Measurements from ENCODE around the gene PEPD.

The PEPD gene

GRCh38 chr19:33397536-33398360 is 123.8 kb downstream of the PEPD start:
- H2BK5ac ChIP-seq (ENCODE audit: low read depth, low read length, poor library complexity, severe bottlenecking): no peak overlapping the region
- H4K8ac ChIP-seq (ENCODE audit: low read length): no peak overlapping the region
- no peaks in the 10 kb centered on the region for H3K9me3 ChIP-seq (ENCODE audit: control insufficient read depth, low read length)
- H3K79me1 ChIP-seq (replicated peaks; ENCODE audit: low read length, poor library complexity, severe bottlenecking): no peaks in the 10 kb centered on the region
- H2AFZ ChIP-seq (ENCODE audit: low read depth, low read length): no peak overlapping the region
- H3K27me3 ChIP-seq (ENCODE audit: control insufficient read depth in 1 of 2, insufficient read depth in 1 of 2, low read length in 2 of 2): no peaks in the 10 kb centered on the region
- no peak overlapping the region for H3K18ac ChIP-seq (ENCODE audit: low read depth in 1 of 2, low read length in 2 of 2)
- no peak overlapping the region for H3K4me3 ChIP-seq (ENCODE audit: insufficient read depth in 1 of 2, low read depth in 1 of 2, low read length in 2 of 2)
- no peak overlapping the region for H3K14ac ChIP-seq (ENCODE audit: low read length in 2 of 2)
- 89% methylated on average over 15 of the region's 15 CpGs for WGBS
- H3K4me2 ChIP-seq (ENCODE audit: low read length, poor library complexity, severe bottlenecking): no peak overlapping the region
- H2AK5ac ChIP-seq (ENCODE audit: low read length, severe bottlenecking): no peak overlapping the region
- no peak overlapping the region for H3K23ac ChIP-seq (ENCODE audit: low read length in 2 of 2)
- H3K9ac ChIP-seq (ENCODE audit: low read length): no peak overlapping the region
- H3K36me3 ChIP-seq (ENCODE audit: control insufficient read depth in 1 of 2, insufficient read depth in 2 of 2, low read depth in 1 of 2, low read length in 2 of 2): peaks cover 0 to 2% of the 10 kb centered on the region in 2 experiments
- no peak overlapping the region for H2BK12ac ChIP-seq (ENCODE audit: low read length in 2 of 2)
- no peak overlapping the region for H2BK120ac ChIP-seq (ENCODE audit: low read depth, low read length)
- no peak overlapping the region for H4K91ac ChIP-seq (ENCODE audit: low read length)
- no peak overlapping the region for H2BK15ac ChIP-seq (ENCODE audit: low read depth, poor library complexity, severe bottlenecking)
- peak overlapping the region; percentile 21 for H3K27ac ChIP-seq (ENCODE audit: low read length, poor library complexity, severe bottlenecking)
- H3K4me1 ChIP-seq (ENCODE audit: control insufficient read depth, insufficient read depth, low read depth, low read length): peaks cover 53% of the 10 kb centered on the region
- H3K4ac ChIP-seq (ENCODE audit: low read depth in 1 of 2, low read length in 2 of 2): no peak overlapping the region
- DNase-seq: no peak

- Histone ChIP-seq H3K4ac (ENCODE audit: low read depth in 1 of 2, low read length in 2 of 2) (peak overlapping the region in 1 of 2 experiments; percentile 39), H2BK5ac (ENCODE audit: low read depth, low read length, poor library complexity, severe bottlenecking) (no peak overlapping the region), H3K4me1 (ENCODE audit: control insufficient read depth, insufficient read depth, low read depth, low read length) (peaks cover 61% of the 10 kb centered on the region), H3K14ac (ENCODE audit: low read length in 2 of 2) (no peak overlapping the region), H2AFZ (ENCODE audit: low read depth, low read length) (no peak overlapping the region), H3K79me1 (replicated peaks; ENCODE audit: low read length, poor library complexity, severe bottlenecking) (peaks cover 1% of the 10 kb centered on the region), H3K27me3 (ENCODE audit: control insufficient read depth in 1 of 2, insufficient read depth in 1 of 2, low read length in 2 of 2) (no peaks in the 10 kb centered on the region), H3K18ac (ENCODE audit: low read depth in 1 of 2, low read length in 2 of 2) (no peak overlapping the region), H3K27ac (ENCODE audit: low read length, poor library complexity, severe bottlenecking) (peak overlapping the region; percentile 44), H3K36me3 (ENCODE audit: control insufficient read depth in 1 of 2, insufficient read depth in 2 of 2, low read depth in 1 of 2, low read length in 2 of 2) (peaks cover 0 to 2% of the 10 kb centered on the region in 2 experiments), H3K9me3 (ENCODE audit: control insufficient read depth, low read length) (no peaks in the 10 kb centered on the region), H3K23ac (ENCODE audit: low read length in 2 of 2) (no peak overlapping the region), H4K8ac (ENCODE audit: low read length) (no peak overlapping the region), H2BK12ac (ENCODE audit: low read length in 2 of 2) (no peak overlapping the region), H3K4me2 (ENCODE audit: low read length, poor library complexity, severe bottlenecking) (peak overlapping the region; percentile 33), H3K4me3 (ENCODE audit: insufficient read depth in 1 of 2, low read depth in 1 of 2, low read length in 2 of 2) (no peak overlapping the region), H2BK15ac (ENCODE audit: low read depth, poor library complexity, severe bottlenecking) (no peak overlapping the region), H4K91ac (ENCODE audit: low read length) (no peak overlapping the region), H3K9ac (ENCODE audit: low read length) (no peak overlapping the region), H2BK120ac (ENCODE audit: low read depth, low read length) (no peak overlapping the region), H2AK5ac (ENCODE audit: low read length, severe bottlenecking) (no peak overlapping the region)
- DNase-seq: no peak
- WGBS: 61% methylated on average over 30 of the region's 30 CpGs
Observed at GRCh38 chr19:33396701-33397535, 124.7 kb downstream of the PEPD start.

- Histone ChIP-seq H3K9me3 (ENCODE audit: control insufficient read depth, low read length) (no peaks in the 10 kb centered on the region), H2BK120ac (ENCODE audit: low read depth, low read length) (no peak overlapping the region), H2BK15ac (ENCODE audit: low read depth, poor library complexity, severe bottlenecking) (no peak overlapping the region), H2BK5ac (ENCODE audit: low read depth, low read length, poor library complexity, severe bottlenecking) (no peak overlapping the region), H3K4ac (ENCODE audit: low read depth in 1 of 2, low read length in 2 of 2) (no peak overlapping the region), H4K8ac (ENCODE audit: low read length) (no peak overlapping the region), H3K36me3 (ENCODE audit: control insufficient read depth in 1 of 2, insufficient read depth in 2 of 2, low read depth in 1 of 2, low read length in 2 of 2) (peaks cover 0 to 8% of the 10 kb centered on the region in 2 experiments), H3K4me2 (ENCODE audit: low read length, poor library complexity, severe bottlenecking) (no peak overlapping the region), H4K91ac (ENCODE audit: low read length) (peak overlapping the region; percentile 22), H3K23ac (ENCODE audit: low read length in 2 of 2) (no peak overlapping the region), H3K18ac (ENCODE audit: low read depth in 1 of 2, low read length in 2 of 2) (no peak overlapping the region), H3K9ac (ENCODE audit: low read length) (peak overlapping the region; percentile 15), H3K27ac (ENCODE audit: low read length, poor library complexity, severe bottlenecking) (no peak overlapping the region), H2BK12ac (ENCODE audit: low read length in 2 of 2) (no peak overlapping the region), H3K4me3 (ENCODE audit: insufficient read depth in 1 of 2, low read depth in 1 of 2, low read length in 2 of 2) (no peak overlapping the region), H3K4me1 (ENCODE audit: control insufficient read depth, insufficient read depth, low read depth, low read length) (peaks cover 72% of the 10 kb centered on the region), H3K79me1 (replicated peaks; ENCODE audit: low read length, poor library complexity, severe bottlenecking) (peaks cover 11% of the 10 kb centered on the region), H3K27me3 (ENCODE audit: control insufficient read depth in 1 of 2, insufficient read depth in 1 of 2, low read length in 2 of 2) (no peaks in the 10 kb centered on the region), H3K14ac (ENCODE audit: low read length in 2 of 2) (no peak overlapping the region), H2AFZ (ENCODE audit: low read depth, low read length) (no peak overlapping the region), H2AK5ac (ENCODE audit: low read length, severe bottlenecking) (peak overlapping the region; percentile 30)
- 91% methylated on average over 29 of the region's 31 CpGs for WGBS
- no peak for DNase-seq
Observed at GRCh38 chr19:33395561-33396550, 125.7 kb downstream of the PEPD start.

Data from mesenchymal stem cell (in vitro differentiated cells and primary cell).